Measurements from ENCODE around the gene USP6NL. TPM values are rescaled to one million over a fixed set of nuclear protein-coding genes. Genes with fewer than 3 reads are reported as not detected.

Gene USP6NL
- total and polyA plus RNA-seq, 2 of the 13 experiments (the other 11 are each of a cell fraction or from before 2014, with no cell fraction given) = 10.5 to 22.9 TPM

DNA sequence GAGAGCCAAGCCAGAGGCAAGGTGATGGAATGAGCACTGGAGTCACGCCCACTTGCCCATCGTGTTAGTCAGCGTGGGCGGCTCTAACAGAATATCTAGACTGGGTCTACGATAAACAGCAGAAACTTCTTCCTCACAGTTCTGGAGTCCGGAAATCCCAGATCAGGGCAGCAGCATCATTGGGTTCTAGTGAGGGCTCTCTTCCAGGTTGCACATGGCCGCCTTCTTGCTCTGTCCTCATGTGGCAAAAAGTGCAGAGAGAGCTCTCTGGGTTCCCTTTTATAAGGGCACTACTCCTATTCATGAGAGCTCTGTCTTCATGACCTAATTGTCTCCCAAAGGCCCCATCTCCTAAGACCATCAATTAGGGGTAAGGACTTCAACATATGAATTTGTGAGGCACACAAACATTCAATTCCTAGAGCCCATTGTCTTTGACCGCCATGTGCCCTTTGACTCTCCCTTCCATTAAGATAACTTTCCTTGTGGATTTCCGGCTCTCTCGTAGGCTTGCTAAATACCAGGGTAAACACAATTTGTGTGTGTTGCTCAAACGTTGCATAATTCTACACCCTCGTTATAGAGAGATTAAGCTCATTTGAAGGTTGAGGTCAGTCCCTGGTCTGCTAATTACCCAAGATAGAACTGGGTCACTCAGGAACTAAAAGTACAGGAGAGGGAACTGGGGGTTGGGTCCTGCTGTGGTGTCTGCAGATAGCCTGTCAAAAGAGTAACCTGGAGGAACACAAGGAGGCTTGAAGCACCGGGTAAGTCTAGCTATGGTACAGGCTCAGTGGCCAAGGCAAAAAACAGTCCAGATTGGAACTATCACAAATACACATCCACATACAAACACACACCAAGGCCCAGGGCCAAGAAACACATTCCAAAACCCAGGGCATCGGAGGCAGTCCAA is 28.7 kb upstream of the USP6NL start (continued):
- TF ChIP-seq, protein P1, sequence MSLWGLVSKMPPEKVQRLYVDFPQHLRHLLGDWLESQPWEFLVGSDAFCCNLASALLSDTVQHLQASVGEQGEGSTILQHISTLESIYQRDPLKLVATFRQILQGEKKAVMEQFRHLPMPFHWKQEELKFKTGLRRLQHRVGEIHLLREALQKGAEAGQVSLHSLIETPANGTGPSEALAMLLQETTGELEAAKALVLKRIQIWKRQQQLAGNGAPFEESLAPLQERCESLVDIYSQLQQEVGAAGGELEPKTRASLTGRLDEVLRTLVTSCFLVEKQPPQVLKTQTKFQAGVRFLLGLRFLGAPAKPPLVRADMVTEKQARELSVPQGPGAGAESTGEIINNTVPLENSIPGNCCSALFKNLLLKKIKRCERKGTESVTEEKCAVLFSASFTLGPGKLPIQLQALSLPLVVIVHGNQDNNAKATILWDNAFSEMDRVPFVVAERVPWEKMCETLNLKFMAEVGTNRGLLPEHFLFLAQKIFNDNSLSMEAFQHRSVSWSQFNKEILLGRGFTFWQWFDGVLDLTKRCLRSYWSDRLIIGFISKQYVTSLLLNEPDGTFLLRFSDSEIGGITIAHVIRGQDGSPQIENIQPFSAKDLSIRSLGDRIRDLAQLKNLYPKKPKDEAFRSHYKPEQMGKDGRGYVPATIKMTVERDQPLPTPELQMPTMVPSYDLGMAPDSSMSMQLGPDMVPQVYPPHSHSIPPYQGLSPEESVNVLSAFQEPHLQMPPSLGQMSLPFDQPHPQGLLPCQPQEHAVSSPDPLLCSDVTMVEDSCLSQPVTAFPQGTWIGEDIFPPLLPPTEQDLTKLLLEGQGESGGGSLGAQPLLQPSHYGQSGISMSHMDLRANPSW (CRISPR knock-in tag; IDR thresholded peaks at IDR 0.05; ENCODE audit: borderline replicate concordance) = peak; percentile 78; the same call in 1 of the 2 replicates
- TF ChIP-seq MZF1 (CRISPR knock-in tag; IDR thresholded peaks at IDR 0.05; ENCODE audit: borderline replicate concordance) (no peak), SIN3A (IDR thresholded peaks at IDR 0.05; ENCODE audit: borderline replicate concordance, low read depth, low read length) (peak; percentile 53; the same call in 1 of the 2 replicates), STAG1 (CRISPR knock-in tag; IDR thresholded peaks at IDR 0.05) (peak; percentile 29; the same call in 1 of the 2 replicates), ARNTL (CRISPR knock-in tag; IDR thresholded peaks at IDR 0.05) (peak; percentile 63; the same call in 1 of the 2 replicates), MEIS1 (CRISPR knock-in tag; IDR thresholded peaks at IDR 0.05; ENCODE audit: borderline replicate concordance) (peak; percentile 19; the same call in 1 of the 2 replicates), MLLT10 (CRISPR knock-in tag; IDR thresholded peaks at IDR 0.05) (no peak), SP5 (CRISPR knock-in tag; IDR thresholded peaks at IDR 0.05; ENCODE audit: borderline replicate concordance, low read depth) (peak; percentile 70; the same call in 1 of the 2 replicates), SALL2 (CRISPR knock-in tag; IDR thresholded peaks at IDR 0.05) (peak; percentile 84; the same call in 1 of the 2 replicates), FOXO1 (CRISPR knock-in tag; IDR thresholded peaks at IDR 0.05) (peak; percentile 97), ZNF557 (CRISPR knock-in tag; IDR thresholded peaks at IDR 0.05) (peak; percentile 38; the same call in 1 of the 2 replicates), MEIS2 (CRISPR knock-in tag; IDR thresholded peaks at IDR 0.05) (0 out of 2 replicates have a peak, but pooled peaks have one; percentile 61), ZNF12 (CRISPR knock-in tag; IDR thresholded peaks at IDR 0.05) (peak; percentile 74), ZBTB20 (CRISPR knock-in tag; IDR thresholded peaks at IDR 0.05; ENCODE audit: borderline replicate concordance, low read depth) (peak; percentile 79; the same call in 1 of the 2 replicates), AKAP8 (CRISPR knock-in tag; IDR thresholded peaks at IDR 0.05) (peak; percentile 86; the same call in 1 of the 2 replicates), FOXK1 (CRISPR knock-in tag; IDR thresholded peaks at IDR 0.05; ENCODE audit: borderline replicate concordance, low read depth) (peak; percentile 99), ZNF260 (CRISPR knock-in tag; IDR thresholded peaks at IDR 0.05; ENCODE audit: borderline replicate concordance, low read depth) (no peak), CCAR2 (optimal IDR thresholded peaks at IDR 0.05; ENCODE audit: low read depth, low read length) (peak; percentile 87), DNMT1 (CRISPR knock-in tag; IDR thresholded peaks at IDR 0.05) (0 out of 2 replicates have a peak, but pooled peaks have one; percentile 35)
- TF ChIP-seq, protein P2, sequence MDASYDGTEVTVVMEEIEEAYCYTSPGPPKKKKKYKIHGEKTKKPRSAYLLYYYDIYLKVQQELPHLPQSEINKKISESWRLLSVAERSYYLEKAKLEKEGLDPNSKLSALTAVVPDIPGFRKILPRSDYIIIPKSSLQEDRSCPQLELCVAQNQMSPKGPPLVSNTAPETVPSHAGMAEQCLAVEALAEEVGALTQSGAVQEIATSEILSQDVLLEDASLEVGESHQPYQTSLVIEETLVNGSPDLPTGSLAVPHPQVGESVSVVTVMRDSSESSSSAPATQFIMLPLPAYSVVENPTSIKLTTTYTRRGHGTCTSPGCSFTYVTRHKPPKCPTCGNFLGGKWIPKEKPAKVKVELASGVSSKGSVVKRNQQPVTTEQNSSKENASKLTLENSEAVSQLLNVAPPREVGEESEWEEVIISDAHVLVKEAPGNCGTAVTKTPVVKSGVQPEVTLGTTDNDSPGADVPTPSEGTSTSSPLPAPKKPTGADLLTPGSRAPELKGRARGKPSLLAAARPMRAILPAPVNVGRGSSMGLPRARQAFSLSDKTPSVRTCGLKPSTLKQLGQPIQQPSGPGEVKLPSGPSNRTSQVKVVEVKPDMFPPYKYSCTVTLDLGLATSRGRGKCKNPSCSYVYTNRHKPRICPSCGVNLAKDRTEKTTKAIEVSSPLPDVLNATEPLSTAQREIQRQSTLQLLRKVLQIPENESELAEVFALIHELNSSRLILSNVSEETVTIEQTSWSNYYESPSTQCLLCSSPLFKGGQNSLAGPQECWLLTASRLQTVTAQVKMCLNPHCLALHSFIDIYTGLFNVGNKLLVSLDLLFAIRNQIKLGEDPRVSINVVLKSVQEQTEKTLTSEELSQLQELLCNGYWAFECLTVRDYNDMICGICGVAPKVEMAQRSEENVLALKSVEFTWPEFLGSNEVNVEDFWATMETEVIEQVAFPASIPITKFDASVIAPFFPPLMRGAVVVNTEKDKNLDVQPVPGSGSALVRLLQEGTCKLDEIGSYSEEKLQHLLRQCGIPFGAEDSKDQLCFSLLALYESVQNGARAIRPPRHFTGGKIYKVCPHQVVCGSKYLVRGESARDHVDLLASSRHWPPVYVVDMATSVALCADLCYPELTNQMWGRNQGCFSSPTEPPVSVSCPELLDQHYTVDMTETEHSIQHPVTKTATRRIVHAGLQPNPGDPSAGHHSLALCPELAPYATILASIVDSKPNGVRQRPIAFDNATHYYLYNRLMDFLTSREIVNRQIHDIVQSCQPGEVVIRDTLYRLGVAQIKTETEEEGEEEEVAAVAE (CRISPR knock-in tag; IDR thresholded peaks at IDR 0.05; ENCODE audit: borderline replicate concordance) = peak; percentile 71

All from HepG2 (cell line).